HG03442 (cell line): Measurements from ENCODE around the gene MYOF.
"Not testable (repeated sequence)": the region's sequence is repeated elsewhere in the genome, so short reads cannot be mapped to it uniquely, and the experiment has no call there.

Experiments
- ATAC-seq: cut with Tn5 transposase; IDR thresholded peaks from one replicate; pipeline ENCODE4 v1.9.1; 2021; ENCODE audit warnings: mild to moderate bottlenecking, moderate library complexity; ENCODE audit not compliant: unreplicated experiment

Gene MYOF

GRCh38 chr10:93478873-93479272, 3.3 kb downstream of the MYOF start:
- ATAC-seq = no peak

GRCh38 chr10:93476756-93477155, 5.4 kb downstream of the MYOF start:
- ATAC-seq = no peak

GRCh38 chr10:93475871-93476270, 6.3 kb downstream of the MYOF start:
- no peak for ATAC-seq

- no peak for ATAC-seq
These were observed 6.9 kb downstream of the MYOF start for GRCh38 chr10:93475227-93475626.

GRCh38 chr10:93473804-93474472, 8.2 kb downstream of the MYOF start:
- ATAC-seq = no peak

GRCh38 chr10:93473161-93473560, 9.0 kb downstream of the MYOF start:
- no peak for ATAC-seq

GRCh38 chr10:93471110-93471651, 11.0 kb downstream of the MYOF start:
- ATAC-seq = no peak

GRCh38 chr10:93469454-93469853, 12.7 kb downstream of the MYOF start:
- no peak for ATAC-seq

- no peak for ATAC-seq
These were observed 13.5 kb downstream of the MYOF start for GRCh38 chr10:93468461-93469213.

- not testable (repeated sequence) for ATAC-seq
These were observed 14.5 kb downstream of the MYOF start for GRCh38 chr10:93467635-93468034.

GRCh38 chr10:93465806-93466675, 16.1 kb downstream of the MYOF start:
- ATAC-seq = no peak

GRCh38 chr10:93464776-93465388, 17.3 kb downstream of the MYOF start:
- no peak for ATAC-seq

GRCh38 chr10:93463723-93464476, 18.2 kb downstream of the MYOF start:
- ATAC-seq = no peak

GRCh38 chr10:93462881-93463280, 19.3 kb downstream of the MYOF start:
- no peak for ATAC-seq

GRCh38 chr10:93462371-93462770, 19.8 kb downstream of the MYOF start:
- ATAC-seq = no peak

- ATAC-seq = no peak
These were observed 20.3 kb downstream of the MYOF start for GRCh38 chr10:93461807-93462178.

- no peak for ATAC-seq
These were observed 20.9 kb downstream of the MYOF start for GRCh38 chr10:93461109-93461806.

- no peak for ATAC-seq
These were observed 22.7 kb downstream of the MYOF start for GRCh38 chr10:93459466-93459865.

GRCh38 chr10:93458821-93459257, 23.3 kb downstream of the MYOF start:
- ATAC-seq = no peak
